ENCODE measurements around the gene C7orf57. TPM values are rescaled to one million over a fixed set of nuclear protein-coding genes. Genes with fewer than 3 reads are reported as not detected.

C7orf57 gene
- total RNA-seq, 1 experiment from 2014 or later: 0.15 TPM

DNA sequence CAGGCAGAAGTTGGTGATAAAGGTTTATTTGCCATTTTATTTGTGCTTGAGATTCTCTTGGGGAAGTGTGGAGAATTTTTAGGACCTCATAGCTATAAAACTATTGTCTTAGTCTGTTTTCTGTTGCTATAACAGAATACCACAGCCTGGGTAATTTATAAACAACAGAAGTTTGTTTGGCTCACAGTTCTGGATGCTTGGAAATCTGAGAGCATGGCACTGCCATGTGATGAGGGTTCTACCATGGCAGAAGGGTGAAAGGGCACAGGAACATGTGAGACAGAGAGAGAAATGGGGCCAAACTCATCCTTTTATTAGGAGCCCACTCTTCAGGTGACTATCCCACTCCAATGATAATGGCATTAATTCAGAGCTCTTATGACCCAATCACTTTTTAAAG is 18.7 kb upstream of the C7orf57 start:
- CTCF ChIA-PET: no interaction called here
- Histone ChIP-seq H3K79me2 (ENCODE audit: insufficient read depth, low read length) (no peaks in the 10 kb centered on the region), H3K9ac (ENCODE audit: low read length) (no peak overlapping the region), H3K27ac (ENCODE audit: low read depth, low read length) (no peak overlapping the region), H2AFZ (ENCODE audit: low read depth, low read length, poor library complexity, severe bottlenecking) (no peak overlapping the region), H3K4me3 (replicated peaks in 1 of 2; ENCODE audit: low read depth in 1 of 2, low read length in 2 of 2) (no peak overlapping the region), H3K9me3 (ENCODE audit: control insufficient read depth in 1 of 2, insufficient read depth in 1 of 2, low read depth in 1 of 2, low read length in 2 of 2) (no peaks in the 10 kb centered on the region), H3K4me2 (ENCODE audit: low read length) (no peak overlapping the region), H3K36me3 (ENCODE audit: control insufficient read depth in 1 of 2, insufficient read depth in 2 of 2, low read length in 2 of 2) (no peaks in the 10 kb centered on the region), H3K4me1 (ENCODE audit: control insufficient read depth in 1 of 2, insufficient read depth in 2 of 2, low read length in 2 of 2) (no peaks in the 10 kb centered on the region), H3K9me2 (ENCODE audit: insufficient read depth) (no peaks in the 10 kb centered on the region), H3K27me3 (ENCODE audit: insufficient read depth, low read length) (no peaks in the 10 kb centered on the region), H4K20me1 (ENCODE audit: insufficient read depth) (no peaks in the 10 kb centered on the region)
- DNase-seq (ENCODE audit: low read depth, low spot score) (no peak), ATAC-seq (no peak)
- no TSS peak for BruUV-seq (replicated peaks)
- RAD21 ChIA-PET (ENCODE audit: low non-redundant PET in 1 of 2, low total read pairs in 2 of 2, uncharacterized antibody in 2 of 2, unreplicated experiment in 2 of 2): no interaction called here
- intact Hi-C loops (cut with micrococcal nuclease): no loop called here
- TF ChIP-seq SIN3A (IDR thresholded peaks at IDR 0.05; ENCODE audit: low read depth): no peak
- TF ChIP-seq TCF7L2 (IDR thresholded peaks at IDR 0.05; ENCODE audit: borderline replicate concordance, extremely low read depth, insufficient read depth, insufficient read length): no peak
- TF ChIP-seq ZFX (IDR thresholded peaks at IDR 0.05): no peak
- no peak for TF ChIP-seq ELF1 (IDR thresholded peaks at IDR 0.05; ENCODE audit: borderline replicate concordance, low read depth)
- no peak for TF ChIP-seq FOSL1 (IDR thresholded peaks at IDR 0.05; ENCODE audit: low read depth)
- TF ChIP-seq ZNF274 (IDR thresholded peaks at IDR 0.05; ENCODE audit: low read depth, low read length): no peak
- no peak for TF ChIP-seq RAD21 (IDR thresholded peaks at IDR 0.05; ENCODE audit: low read depth)
- TF ChIP-seq SP1 (IDR thresholded peaks at IDR 0.05; ENCODE audit: low read depth): no peak
- TF ChIP-seq, protein P1, sequence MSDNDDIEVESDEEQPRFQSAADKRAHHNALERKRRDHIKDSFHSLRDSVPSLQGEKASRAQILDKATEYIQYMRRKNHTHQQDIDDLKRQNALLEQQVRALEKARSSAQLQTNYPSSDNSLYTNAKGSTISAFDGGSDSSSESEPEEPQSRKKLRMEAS (IDR thresholded peaks at IDR 0.05): no peak
- TF ChIP-seq, protein P2, sequence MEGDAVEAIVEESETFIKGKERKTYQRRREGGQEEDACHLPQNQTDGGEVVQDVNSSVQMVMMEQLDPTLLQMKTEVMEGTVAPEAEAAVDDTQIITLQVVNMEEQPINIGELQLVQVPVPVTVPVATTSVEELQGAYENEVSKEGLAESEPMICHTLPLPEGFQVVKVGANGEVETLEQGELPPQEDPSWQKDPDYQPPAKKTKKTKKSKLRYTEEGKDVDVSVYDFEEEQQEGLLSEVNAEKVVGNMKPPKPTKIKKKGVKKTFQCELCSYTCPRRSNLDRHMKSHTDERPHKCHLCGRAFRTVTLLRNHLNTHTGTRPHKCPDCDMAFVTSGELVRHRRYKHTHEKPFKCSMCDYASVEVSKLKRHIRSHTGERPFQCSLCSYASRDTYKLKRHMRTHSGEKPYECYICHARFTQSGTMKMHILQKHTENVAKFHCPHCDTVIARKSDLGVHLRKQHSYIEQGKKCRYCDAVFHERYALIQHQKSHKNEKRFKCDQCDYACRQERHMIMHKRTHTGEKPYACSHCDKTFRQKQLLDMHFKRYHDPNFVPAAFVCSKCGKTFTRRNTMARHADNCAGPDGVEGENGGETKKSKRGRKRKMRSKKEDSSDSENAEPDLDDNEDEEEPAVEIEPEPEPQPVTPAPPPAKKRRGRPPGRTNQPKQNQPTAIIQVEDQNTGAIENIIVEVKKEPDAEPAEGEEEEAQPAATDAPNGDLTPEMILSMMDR (IDR thresholded peaks at IDR 0.05 in 2 of 3, conservative IDR thresholded peaks at IDR 0.05 in 1 of 3; ENCODE audit: borderline replicate concordance in 1 of 3, insufficient read depth in 1 of 3, low read depth in 2 of 3, low read length in 2 of 3): no peak
- no peak for TF ChIP-seq CEBPB (IDR thresholded peaks at IDR 0.05; ENCODE audit: low read depth)
- no peak for TF ChIP-seq EZH2phosphoT487 (IDR thresholded peaks at IDR 0.05; ENCODE audit: borderline replicate concordance)
- no peak for TF ChIP-seq EZH2 (IDR thresholded peaks at IDR 0.05)
- no peak for TF ChIP-seq CBX3 (IDR thresholded peaks at IDR 0.05; ENCODE audit: low read depth)
- TF ChIP-seq JUND (IDR thresholded peaks at IDR 0.05): no peak
- no peak for TF ChIP-seq POLR2A (IDR thresholded peaks at IDR 0.05; ENCODE audit: borderline replicate concordance, extremely low read depth, insufficient read depth, insufficient read length)
- TF ChIP-seq, protein P3, sequence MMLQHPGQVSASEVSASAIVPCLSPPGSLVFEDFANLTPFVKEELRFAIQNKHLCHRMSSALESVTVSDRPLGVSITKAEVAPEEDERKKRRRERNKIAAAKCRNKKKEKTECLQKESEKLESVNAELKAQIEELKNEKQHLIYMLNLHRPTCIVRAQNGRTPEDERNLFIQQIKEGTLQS (IDR thresholded peaks at IDR 0.05): no peak
- POLR2A ChIA-PET: no interaction called here

Measured in HCT116 (cell line).